Astrocyte (in vitro differentiated cells and primary cell): ENCODE measurements around the gene COL6A3. TPM values are rescaled to one million over a fixed set of nuclear protein-coding genes. Genes with fewer than 3 reads are reported as not detected.

Experiments used
- DNase-seq: peaks from one replicate; pipeline ENCODE4 v3.0.0-alpha.2; 2010; ENCODE audit warnings: low read depth
- FAIRE-seq: peaks from 2 replicates; lab custom pipeline; 2011; peaks lifted over from hg19 to GRCh38; lab: Jason Lieb, UNC
- H2AFZ ChIP-seq: 2 replicates; pipeline ENCODE4 v1.6.0; 2012; ENCODE audit warnings: low read depth, low read length, inconsistent platforms
- H3K27ac ChIP-seq: 2 replicates; pipeline ENCODE4 v1.5.1; 2011; ENCODE audit warnings: low read depth, low read length, inconsistent platforms
- H3K27me3 ChIP-seq: 2 replicates; pipeline ENCODE4 v1.6.0; 2011; ENCODE audit warnings: low read length, inconsistent platforms; ENCODE audit not compliant: insufficient read depth
- H3K36me3 ChIP-seq: 2 replicates; pipeline ENCODE4 v1.5.1; 2011; ENCODE audit warnings: low read length, inconsistent platforms; ENCODE audit not compliant: insufficient read depth
- H3K4me1 ChIP-seq: 2 replicates; pipeline ENCODE4 v1.5.1; 2011; ENCODE audit warnings: low read length, inconsistent platforms; ENCODE audit not compliant: insufficient read depth
- H3K4me2 ChIP-seq: 2 replicates; pipeline ENCODE4 v1.6.0; 2012; ENCODE audit warnings: low read length, inconsistent platforms
- H3K4me3 ChIP-seq: 2 replicates; pipeline ENCODE4 v1.5.1; 2011; ENCODE audit warnings: low read depth, mild to moderate bottlenecking, low read length, inconsistent platforms; ENCODE audit not compliant: insufficient read depth
- H3K79me2 ChIP-seq: 2 replicates; pipeline ENCODE4 v1.6.0; 2012; ENCODE audit warnings: mild to moderate bottlenecking, low read length, inconsistent platforms; ENCODE audit not compliant: insufficient read depth
- H3K9ac ChIP-seq: 2 replicates; pipeline ENCODE4 v1.6.0; 2012; ENCODE audit warnings: mild to moderate bottlenecking, low read length, inconsistent platforms
- H3K9me3 ChIP-seq: 2 replicates; pipeline ENCODE4 v1.5.1; 2012; ENCODE audit warnings: low read depth, mild to moderate bottlenecking, low read length, inconsistent platforms; ENCODE audit not compliant: insufficient read depth
- H4K20me1 ChIP-seq: 2 replicates; pipeline ENCODE4 v1.6.0; 2012; ENCODE audit warnings: low read length, inconsistent platforms; ENCODE audit not compliant: insufficient read depth
- H3K27ac Mint-ChIP-seq: one replicate; pipeline ENCODE4 v1.8.0; 2021; ENCODE audit warnings: mild to moderate bottlenecking, mixed read lengths; ENCODE audit not compliant: unreplicated experiment
- H3K27me3 Mint-ChIP-seq: one replicate; pipeline ENCODE4 v1.8.0; 2021; ENCODE audit warnings: low read depth, mixed read lengths; ENCODE audit not compliant: unreplicated experiment
- H3K36me3 Mint-ChIP-seq: one replicate; pipeline ENCODE4 v1.8.0; 2021; ENCODE audit warnings: low read depth, mixed read lengths; ENCODE audit not compliant: unreplicated experiment
- H3K4me1 Mint-ChIP-seq: one replicate; pipeline ENCODE4 v1.8.0; 2021; ENCODE audit warnings: low read depth, mixed read lengths; ENCODE audit not compliant: unreplicated experiment
- H3K4me3 Mint-ChIP-seq: one replicate; pipeline ENCODE4 v1.8.0; 2021; ENCODE audit warnings: mild to moderate bottlenecking, moderate library complexity, mixed read lengths; ENCODE audit not compliant: unreplicated experiment
- H3K9me3 Mint-ChIP-seq: one replicate; pipeline ENCODE4 v1.8.0; 2021; ENCODE audit warnings: mild to moderate bottlenecking, mixed read lengths; ENCODE audit not compliant: unreplicated experiment
- CTCF ChIP-seq: IDR thresholded peaks from 2 replicates; pipeline ENCODE4 v1.5.1; 2011; ENCODE audit warnings: low read depth, mild to moderate bottlenecking, inconsistent platforms, low read length, moderate library complexity; ENCODE audit not compliant: insufficient read depth
- EZH2 ChIP-seq: IDR thresholded peaks from 2 replicates; pipeline ENCODE4 v1.6.1; 2012; ENCODE audit warnings: mild to moderate bottlenecking, low read length, inconsistent platforms; ENCODE audit not compliant: insufficient read depth
- total RNA-seq: library from RNA; stranded (reverse); gene quantifications from 2 replicates; pipeline ENCODE4 v1.2.1, GENCODE V29; 2021

The COL6A3 gene
- total RNA-seq, 1 donor from 2014 or later, result 200 TPM

- no peak overlapping the region for H3K4me3 ChIP-seq
- H3K9me3 ChIP-seq, result no peaks in the 10 kb centered on the region
- Mint-ChIP-seq H3K4me1 (peaks cover 27% of the 10 kb centered on the region), H3K4me3 (no peak overlapping the region), H3K9me3 (no peaks in the 10 kb centered on the region), H3K27ac (peak overlapping the region; percentile 53), H3K27me3 (peaks cover 3% of the 10 kb centered on the region), H3K36me3 (peaks cover 3% of the 10 kb centered on the region)
- peak overlapping the region; percentile 45 for H3K9ac ChIP-seq
- peak overlapping the region; percentile 62 for H2AFZ ChIP-seq
- H3K27ac ChIP-seq, result peak overlapping the region; percentile 42
- H3K4me1 ChIP-seq, result peaks cover 28% of the 10 kb centered on the region
- DNase-seq, result peak; percentile 84
- H3K27me3 ChIP-seq, result no peaks in the 10 kb centered on the region
- H3K36me3 ChIP-seq, result no peaks in the 10 kb centered on the region
- peak overlapping the region; percentile 58 for H3K4me2 ChIP-seq
- H4K20me1 ChIP-seq, result no peaks in the 10 kb centered on the region
- TF ChIP-seq CTCF (no peak), EZH2 (no peak)
- no peaks in the 10 kb centered on the region for H3K79me2 ChIP-seq
- FAIRE-seq, result peak; percentile 37
Observed at GRCh38 chr2:237441605-237442274, 27.8 kb upstream of the COL6A3 start.

- Mint-ChIP-seq H3K4me1 (peaks cover 34% of the 10 kb centered on the region), H3K9me3 (no peaks in the 10 kb centered on the region), H3K27ac (peak overlapping the region; percentile 37), H3K27me3 (peaks cover 3% of the 10 kb centered on the region), H3K4me3 (no peak overlapping the region), H3K36me3 (peaks cover 3% of the 10 kb centered on the region)
- peak overlapping the region; percentile 45 for H3K9ac ChIP-seq
- H3K36me3 ChIP-seq, result no peaks in the 10 kb centered on the region
- no peaks in the 10 kb centered on the region for H3K79me2 ChIP-seq
- no peak overlapping the region for H3K4me3 ChIP-seq
- peak overlapping the region; percentile 58 for H3K4me2 ChIP-seq
- H3K4me1 ChIP-seq, result peaks cover 34% of the 10 kb centered on the region
- peak overlapping the region; percentile 42 for H3K27ac ChIP-seq
- H2AFZ ChIP-seq, result no peak overlapping the region
- H3K27me3 ChIP-seq, result no peaks in the 10 kb centered on the region
- DNase-seq (no peak), FAIRE-seq (no peak)
- no peaks in the 10 kb centered on the region for H4K20me1 ChIP-seq
- TF ChIP-seq CTCF (no peak), EZH2 (no peak)
- H3K9me3 ChIP-seq, result no peaks in the 10 kb centered on the region
Observed at GRCh38 chr2:237440819-237441281, 26.9 kb upstream of the COL6A3 start.
